ENCODE results near the gene CAPN5.
A peak's percentile ranks its signal among the peaks of the same experiment; 100 is the strongest.

Gene CAPN5

DNA sequence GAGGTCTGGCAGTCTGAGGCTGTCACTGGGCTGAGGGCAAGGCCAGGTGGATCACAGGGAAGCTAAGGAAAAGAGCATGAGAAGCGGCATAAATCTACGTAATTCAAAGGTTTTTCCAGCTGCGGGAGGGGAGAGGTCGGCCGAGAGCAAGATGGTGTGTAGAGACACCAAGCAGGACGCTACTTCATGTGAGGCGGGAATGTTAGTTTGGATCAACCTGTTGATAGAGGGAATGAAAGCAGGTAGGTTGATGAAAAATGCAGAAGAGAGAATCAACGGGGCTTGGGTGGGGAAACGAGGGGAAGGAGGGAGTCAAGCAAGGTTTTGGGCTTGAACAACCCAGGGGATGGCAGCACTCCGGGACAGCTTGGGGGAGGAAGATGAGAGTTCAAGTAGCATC, 29.7 kb upstream of the CAPN5 start:
- no peak overlapping the region for H3K27ac ChIP-seq
- TF ChIP-seq ZFX (IDR thresholded peaks at IDR 0.05), result no peak
- TF ChIP-seq, protein P1, sequence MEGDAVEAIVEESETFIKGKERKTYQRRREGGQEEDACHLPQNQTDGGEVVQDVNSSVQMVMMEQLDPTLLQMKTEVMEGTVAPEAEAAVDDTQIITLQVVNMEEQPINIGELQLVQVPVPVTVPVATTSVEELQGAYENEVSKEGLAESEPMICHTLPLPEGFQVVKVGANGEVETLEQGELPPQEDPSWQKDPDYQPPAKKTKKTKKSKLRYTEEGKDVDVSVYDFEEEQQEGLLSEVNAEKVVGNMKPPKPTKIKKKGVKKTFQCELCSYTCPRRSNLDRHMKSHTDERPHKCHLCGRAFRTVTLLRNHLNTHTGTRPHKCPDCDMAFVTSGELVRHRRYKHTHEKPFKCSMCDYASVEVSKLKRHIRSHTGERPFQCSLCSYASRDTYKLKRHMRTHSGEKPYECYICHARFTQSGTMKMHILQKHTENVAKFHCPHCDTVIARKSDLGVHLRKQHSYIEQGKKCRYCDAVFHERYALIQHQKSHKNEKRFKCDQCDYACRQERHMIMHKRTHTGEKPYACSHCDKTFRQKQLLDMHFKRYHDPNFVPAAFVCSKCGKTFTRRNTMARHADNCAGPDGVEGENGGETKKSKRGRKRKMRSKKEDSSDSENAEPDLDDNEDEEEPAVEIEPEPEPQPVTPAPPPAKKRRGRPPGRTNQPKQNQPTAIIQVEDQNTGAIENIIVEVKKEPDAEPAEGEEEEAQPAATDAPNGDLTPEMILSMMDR (conservative IDR thresholded peaks at IDR 0.05), result no peak

DNA sequence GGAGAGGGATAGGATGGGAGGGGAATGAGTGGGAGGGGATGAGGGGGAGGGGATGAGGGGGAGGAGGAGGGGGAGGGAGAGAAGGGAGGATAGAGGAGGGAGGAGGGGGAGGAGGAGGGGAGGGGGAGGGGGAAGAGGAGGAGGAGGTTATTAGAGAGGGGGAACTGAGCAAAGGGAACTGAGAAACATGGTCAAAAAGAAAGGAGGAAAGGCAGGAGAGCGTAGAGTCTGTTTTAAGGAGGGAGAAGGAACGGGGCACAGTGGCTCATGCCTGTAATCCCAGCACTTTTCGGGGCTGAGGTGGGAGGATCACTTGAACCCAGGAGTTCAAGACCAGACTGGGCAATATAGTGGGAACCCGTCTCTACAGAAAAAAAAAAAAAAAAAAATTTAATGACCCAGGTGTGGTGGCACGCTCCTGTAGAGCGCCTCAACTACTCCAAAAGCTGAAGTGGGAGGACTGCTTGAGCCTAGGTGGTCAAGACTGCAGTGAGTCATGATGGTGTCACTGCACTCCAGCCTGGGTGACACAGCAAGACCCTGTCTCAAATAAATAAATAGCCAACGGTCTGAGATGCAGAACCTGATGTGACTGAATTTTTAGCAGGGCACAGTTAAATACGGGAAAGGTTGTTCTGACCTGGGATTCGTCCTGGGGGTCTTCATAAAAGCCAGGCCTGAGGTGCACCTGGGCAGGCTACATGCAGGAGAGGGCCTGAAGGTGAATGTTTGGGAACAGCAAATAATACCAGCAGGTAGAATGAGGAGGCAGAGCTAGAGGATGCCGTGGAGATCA, 28.5 kb upstream of the CAPN5 start:
- no peak overlapping the region for H3K27ac ChIP-seq
- TF ChIP-seq, protein P1 (conservative IDR thresholded peaks at IDR 0.05), result no peak
- TF ChIP-seq ZFX (IDR thresholded peaks at IDR 0.05), result no peak

DNA sequence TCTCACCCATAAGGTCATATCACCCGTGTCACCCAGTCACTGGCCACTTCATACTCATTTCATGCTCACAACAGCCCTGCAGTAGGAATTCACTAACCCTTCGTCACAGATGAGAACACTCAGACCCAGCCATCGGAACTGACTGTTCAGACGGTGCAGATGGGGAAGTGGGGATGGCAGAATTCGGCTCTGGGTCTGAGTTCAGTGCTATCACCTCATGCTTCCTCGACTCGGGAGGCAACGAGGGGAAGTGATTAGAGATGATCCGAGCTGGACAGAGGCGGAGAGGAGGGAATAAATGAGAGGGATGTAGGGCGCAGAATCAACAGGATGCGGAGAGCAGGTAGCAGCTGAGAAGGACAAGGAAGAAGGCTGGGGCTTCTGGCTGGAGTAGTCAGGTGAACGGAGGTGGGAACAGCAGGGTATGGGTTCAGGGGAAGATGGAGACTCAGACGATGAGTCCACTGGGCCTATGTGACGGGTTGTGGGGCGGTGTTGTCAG, 27.9 kb upstream of the CAPN5 start:
- TF ChIP-seq, protein P1 (conservative IDR thresholded peaks at IDR 0.05), result no peak
- TF ChIP-seq ZFX (IDR thresholded peaks at IDR 0.05), result no peak
- H3K27ac ChIP-seq, result no peak overlapping the region

GRCh38 chr11:77039491-77040400, 27.0 kb upstream of the CAPN5 start:
- TF ChIP-seq, protein P1 (conservative IDR thresholded peaks at IDR 0.05), result peak; percentile 67
- no peak for TF ChIP-seq ZFX (IDR thresholded peaks at IDR 0.05)
- H3K27ac ChIP-seq, result no peak overlapping the region

- H3K27ac ChIP-seq, result no peak overlapping the region
- no peak for TF ChIP-seq ZFX (IDR thresholded peaks at IDR 0.05)
- TF ChIP-seq, protein P1 (conservative IDR thresholded peaks at IDR 0.05), result no peak
Observed at GRCh38 chr11:77040401-77040777, 26.4 kb upstream of the CAPN5 start.

- no peak overlapping the region for H3K27ac ChIP-seq
- TF ChIP-seq, protein P1 (conservative IDR thresholded peaks at IDR 0.05), result no peak
- no peak for TF ChIP-seq ZFX (IDR thresholded peaks at IDR 0.05)
Observed at GRCh38 chr11:77040889-77041288, 25.9 kb upstream of the CAPN5 start.
